PC-3 (cell line): Measurements from ENCODE around the gene PHACTR2.
"Not testable (repeated sequence)": the region's sequence is repeated elsewhere in the genome, so short reads cannot be mapped to it uniquely, and the experiment has no call there.

Source experiments
- EZH2phosphoT487 ChIP-seq: fragments of 300-600 bp; sonication (generic); IDR thresholded peaks from 2 replicates; pipeline ENCODE4 v1.6.1; 2018; ENCODE audit warnings: mild to moderate bottlenecking, antibody characterized with exemption, low read length, borderline replicate concordance
- TF ChIP-seq, protein P1 (sequence below): fragments of 300-600 bp; sonication (generic); conservative IDR thresholded peaks from 2 replicates; pipeline ENCODE4 v1.5.1; 2017; ENCODE audit warnings: antibody characterized with exemption, low read depth, mild to moderate bottlenecking, low read length

- not testable (repeated sequence) for TF ChIP-seq EZH2phosphoT487
- TF ChIP-seq, protein P1, sequence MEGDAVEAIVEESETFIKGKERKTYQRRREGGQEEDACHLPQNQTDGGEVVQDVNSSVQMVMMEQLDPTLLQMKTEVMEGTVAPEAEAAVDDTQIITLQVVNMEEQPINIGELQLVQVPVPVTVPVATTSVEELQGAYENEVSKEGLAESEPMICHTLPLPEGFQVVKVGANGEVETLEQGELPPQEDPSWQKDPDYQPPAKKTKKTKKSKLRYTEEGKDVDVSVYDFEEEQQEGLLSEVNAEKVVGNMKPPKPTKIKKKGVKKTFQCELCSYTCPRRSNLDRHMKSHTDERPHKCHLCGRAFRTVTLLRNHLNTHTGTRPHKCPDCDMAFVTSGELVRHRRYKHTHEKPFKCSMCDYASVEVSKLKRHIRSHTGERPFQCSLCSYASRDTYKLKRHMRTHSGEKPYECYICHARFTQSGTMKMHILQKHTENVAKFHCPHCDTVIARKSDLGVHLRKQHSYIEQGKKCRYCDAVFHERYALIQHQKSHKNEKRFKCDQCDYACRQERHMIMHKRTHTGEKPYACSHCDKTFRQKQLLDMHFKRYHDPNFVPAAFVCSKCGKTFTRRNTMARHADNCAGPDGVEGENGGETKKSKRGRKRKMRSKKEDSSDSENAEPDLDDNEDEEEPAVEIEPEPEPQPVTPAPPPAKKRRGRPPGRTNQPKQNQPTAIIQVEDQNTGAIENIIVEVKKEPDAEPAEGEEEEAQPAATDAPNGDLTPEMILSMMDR, result not testable (repeated sequence)
These were observed 196.7 kb downstream of the PHACTR2 start for GRCh38 chr6:143874503-143874902.
